RPMI7951 (cell line): ENCODE measurements around the gene CAMK2B. TPM values are rescaled to one million over a fixed set of nuclear protein-coding genes. Genes with fewer than 3 reads are reported as not detected.

Experiments
- DNase-seq: peaks from one replicate; pipeline ENCODE4 v3.0.0-alpha.2; 2012; ENCODE audit warnings: low read depth
- total RNA-seq: library from RNA; depleted of rRNA; stranded (reverse); fragments of >200 nt; shearing (Covaris generic); gene quantifications from 2 replicates; pipeline ENCODE4 v1.2.3, GENCODE V29; 2014

Gene CAMK2B
- total RNA-seq, 1 experiment from 2014 or later, result 19.6 TPM

GRCh38 chr7:44309271-44310091, 15.9 kb downstream of the CAMK2B start:
- peak; percentile 73 for DNase-seq

GRCh38 chr7:44308596-44309270, 16.7 kb downstream of the CAMK2B start:
- DNase-seq, result no peak

- DNase-seq, result no peak
Observed at GRCh38 chr7:44307905-44308595, 17.3 kb downstream of the CAMK2B start.

- peak; percentile 96 for DNase-seq
Observed at GRCh38 chr7:44307301-44307900, 18.0 kb downstream of the CAMK2B start.

- no peak for DNase-seq
Observed at GRCh38 chr7:44306606-44307005, 18.8 kb downstream of the CAMK2B start.

GRCh38 chr7:44305564-44306507, 19.6 kb downstream of the CAMK2B start:
- DNase-seq, result no peak

- DNase-seq, result no peak
Observed at GRCh38 chr7:44294325-44295069, 30.9 kb downstream of the CAMK2B start.

GRCh38 chr7:44293561-44294324, 31.7 kb downstream of the CAMK2B start:
- DNase-seq, result no peak

GRCh38 chr7:44292876-44293560, 32.4 kb downstream of the CAMK2B start:
- DNase-seq, result no peak

GRCh38 chr7:44292420-44292817, 33.0 kb downstream of the CAMK2B start:
- no peak for DNase-seq

GRCh38 chr7:44291733-44292419, 33.5 kb downstream of the CAMK2B start:
- no peak for DNase-seq

GRCh38 chr7:44291066-44291732, 34.2 kb downstream of the CAMK2B start:
- peak; percentile 78 for DNase-seq

- no peak for DNase-seq
Observed at GRCh38 chr7:44290252-44290620, 35.2 kb downstream of the CAMK2B start.

- no peak for DNase-seq
Observed at GRCh38 chr7:44289341-44290251, 35.8 kb downstream of the CAMK2B start.

GRCh38 chr7:44288811-44289340, 36.5 kb downstream of the CAMK2B start:
- no peak for DNase-seq

- no peak for DNase-seq
Observed at GRCh38 chr7:44288381-44288685, 37.1 kb downstream of the CAMK2B start.
